DMS79 treated with DMSO at 0.1 percent for 48 hours (cell line): ENCODE data around the gene PYCARD.
"Not testable (repeated sequence)": the region's sequence is repeated elsewhere in the genome, so short reads cannot be mapped to it uniquely, and the experiment has no call there.

Experiments
- DNase-seq: peaks from one replicate; lab custom pipeline; 2025; lab: John Stamatoyannopoulos, UW

Gene PYCARD

GRCh38 chr16:31202414-31203375 lies at the start of gene PYCARD:
TSS of gene PYCARD (minus strand) at chr16:31202760. CDS start at chr16:31202690, 70 bp downstream.
- no peak for DNase-seq

- no peak for DNase-seq
Measured at GRCh38 chr16:31251435-31251834, 48.9 kb upstream of the PYCARD start.

GRCh38 chr16:31250782-31251384 lies 48.3 kb upstream of the PYCARD start:
- no peak for DNase-seq

GRCh38 chr16:31248344-31248743 lies 45.8 kb upstream of the PYCARD start:
- no peak for DNase-seq

GRCh38 chr16:31246296-31246695 lies 43.7 kb upstream of the PYCARD start:
- DNase-seq, result no peak

GRCh38 chr16:31245598-31245997 lies 43.0 kb upstream of the PYCARD start:
- not testable (repeated sequence) for DNase-seq

GRCh38 chr16:31243734-31244670 lies 41.4 kb upstream of the PYCARD start:
- DNase-seq, result no peak

GRCh38 chr16:31242206-31242605 lies 39.6 kb upstream of the PYCARD start:
- DNase-seq, result no peak

GRCh38 chr16:31238041-31238440 lies 35.5 kb upstream of the PYCARD start:
- no peak for DNase-seq

GRCh38 chr16:31229501-31229900 lies 26.9 kb upstream of the PYCARD start:
- DNase-seq, result no peak

- no peak for DNase-seq
Measured at GRCh38 chr16:31228206-31228605, 25.6 kb upstream of the PYCARD start.

- no peak for DNase-seq
Measured at GRCh38 chr16:31225193-31225592, 22.6 kb upstream of the PYCARD start.

GRCh38 chr16:31224092-31224955 lies 21.8 kb upstream of the PYCARD start:
- DNase-seq, result no peak

- no peak for DNase-seq
Measured at GRCh38 chr16:31223044-31223443, 20.5 kb upstream of the PYCARD start.

GRCh38 chr16:31221357-31222160 lies 19.0 kb upstream of the PYCARD start:
- no peak for DNase-seq

GRCh38 chr16:31219154-31219741 lies 16.7 kb upstream of the PYCARD start:
- DNase-seq, result no peak

GRCh38 chr16:31217136-31217530 lies 14.6 kb upstream of the PYCARD start:
- no peak for DNase-seq

GRCh38 chr16:31216422-31217135 lies 14.0 kb upstream of the PYCARD start, which contains the start of gene PYDC1:
TSS of gene PYDC1 (minus strand) at chr16:31217135. CDS start at chr16:31217028, 107 bp downstream.
- DNase-seq, result no peak
